ENCODE data around the gene TPRN. TPM values are rescaled to one million over a fixed set of nuclear protein-coding genes. Genes with fewer than 3 reads are reported as not detected.

TPRN gene
- total RNA-seq, 2 experiments from 2014 or later: 11.1 to 11.9 TPM

DNA sequence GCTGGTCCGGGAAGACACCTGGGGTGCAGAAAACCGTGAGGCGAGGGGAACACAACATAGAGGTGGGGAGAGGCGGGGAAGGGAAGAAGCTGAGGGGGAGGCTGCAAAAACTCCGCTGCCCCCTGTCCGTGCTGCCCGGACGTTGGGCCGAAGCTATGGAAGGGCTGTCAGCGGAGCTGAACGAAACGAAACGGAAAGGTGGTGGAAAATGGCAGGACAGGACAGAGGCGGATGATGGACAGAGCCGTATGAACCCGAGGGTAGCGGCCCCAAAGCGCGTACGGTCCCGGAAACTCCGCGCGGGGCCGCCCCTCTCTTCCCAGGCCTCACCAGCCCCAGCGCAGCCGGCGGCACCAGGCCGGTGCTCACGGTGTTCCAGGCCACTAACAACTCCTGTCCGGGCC lies 12.5 kb downstream of the TPRN start:
- ChIA-PET CTCF (interaction anchor here (1.0 to 3.2 kb wide), 12 partner anchors 8 to 154 kb away, joined by 3 to 21 read pairs (median 4); partner anchors contain the start of genes NPDC1, RNF224, SLC34A3 and TPRN), POLR2A (interaction anchor here (1.0 to 3.4 kb wide), 7 partner anchors 10 to 93 kb away, joined by 3 to 19 read pairs (median 6); partner anchors contain the start of gene TPRN)

DNA sequence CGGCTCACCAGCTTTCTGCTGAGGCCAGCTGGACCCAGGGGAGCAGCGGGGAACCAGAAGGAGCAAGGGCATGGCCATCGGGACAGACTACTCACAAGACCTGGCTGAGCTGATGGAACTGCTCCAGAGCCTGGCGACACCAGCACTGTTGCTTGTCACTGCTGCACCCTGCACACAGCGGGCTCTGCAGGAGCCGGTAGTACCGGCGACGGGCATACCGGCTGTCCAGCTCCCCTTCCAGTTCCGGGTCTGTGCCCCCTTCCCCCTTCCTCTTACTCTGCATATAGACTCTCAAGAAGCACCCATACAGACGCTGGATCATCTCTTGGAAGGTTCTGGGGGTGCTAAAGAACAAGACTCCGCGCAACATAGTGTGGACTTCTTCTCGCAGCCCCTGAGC lies 13.2 kb downstream of the TPRN start:
- CTCF ChIA-PET: interaction anchor here (1.0 to 3.2 kb wide), 9 partner anchors 9 to 158 kb away, joined by 3 to 21 read pairs (median 5); partner anchors contain the start of genes NPDC1, RNF224 and TPRN
- POLR2A ChIA-PET: interaction anchor here (1.0 to 3.4 kb wide), 4 partner anchors 13 to 92 kb away, joined by 3 to 19 read pairs (median 7); partner anchors contain the start of gene TPRN

DNA sequence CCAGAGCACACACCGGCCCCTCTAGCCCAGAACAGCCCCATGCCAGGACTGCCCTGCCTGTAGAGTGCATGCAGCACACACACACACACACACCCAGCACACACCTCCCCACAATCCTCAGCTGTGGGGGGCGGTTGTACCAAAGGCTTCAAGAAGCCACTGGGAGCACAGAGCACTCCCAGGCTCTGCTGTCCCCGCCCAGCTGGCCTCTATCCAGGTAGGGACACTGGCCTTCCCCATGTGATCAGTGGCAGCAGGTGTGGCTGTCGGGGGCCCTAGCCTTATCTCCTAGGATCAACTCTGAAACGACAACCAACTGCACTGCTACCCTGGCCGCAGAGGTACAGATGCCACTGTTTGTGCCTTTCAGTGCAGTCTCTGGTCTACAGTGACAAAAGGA lies 14.2 kb downstream of the TPRN start:
- ChIA-PET POLR2A (no interaction called here), CTCF (interaction anchor here (2.0 kb wide), 1 partner anchor 11 kb away, joined by 5 read pairs; no protein-coding TSS in a partner anchor)

DNA sequence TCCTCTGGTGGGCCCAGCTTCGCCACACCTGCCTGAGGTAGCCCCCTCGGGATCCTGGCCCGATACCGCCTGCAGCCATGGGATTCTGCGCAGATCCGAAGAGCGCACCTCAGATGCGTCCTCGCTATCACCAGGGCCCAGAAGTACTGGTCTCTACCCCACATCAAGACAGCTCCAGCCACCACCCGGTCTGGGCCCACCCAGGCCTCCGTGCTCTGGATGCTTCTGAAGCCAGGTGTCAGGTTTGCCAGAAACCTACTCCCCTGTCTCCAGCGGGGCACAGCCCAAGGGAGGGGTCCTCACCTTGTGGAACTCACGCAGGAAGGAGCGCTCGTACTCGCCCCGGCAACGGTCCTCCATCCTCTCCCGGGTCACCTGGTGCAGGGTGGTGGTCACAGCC lies 14.6 kb downstream of the TPRN start:
- ChIA-PET CTCF (interaction anchor here (2.0 kb wide), 1 partner anchor 11 kb away, joined by 5 read pairs; no protein-coding TSS in a partner anchor), POLR2A (no interaction called here)

DNA sequence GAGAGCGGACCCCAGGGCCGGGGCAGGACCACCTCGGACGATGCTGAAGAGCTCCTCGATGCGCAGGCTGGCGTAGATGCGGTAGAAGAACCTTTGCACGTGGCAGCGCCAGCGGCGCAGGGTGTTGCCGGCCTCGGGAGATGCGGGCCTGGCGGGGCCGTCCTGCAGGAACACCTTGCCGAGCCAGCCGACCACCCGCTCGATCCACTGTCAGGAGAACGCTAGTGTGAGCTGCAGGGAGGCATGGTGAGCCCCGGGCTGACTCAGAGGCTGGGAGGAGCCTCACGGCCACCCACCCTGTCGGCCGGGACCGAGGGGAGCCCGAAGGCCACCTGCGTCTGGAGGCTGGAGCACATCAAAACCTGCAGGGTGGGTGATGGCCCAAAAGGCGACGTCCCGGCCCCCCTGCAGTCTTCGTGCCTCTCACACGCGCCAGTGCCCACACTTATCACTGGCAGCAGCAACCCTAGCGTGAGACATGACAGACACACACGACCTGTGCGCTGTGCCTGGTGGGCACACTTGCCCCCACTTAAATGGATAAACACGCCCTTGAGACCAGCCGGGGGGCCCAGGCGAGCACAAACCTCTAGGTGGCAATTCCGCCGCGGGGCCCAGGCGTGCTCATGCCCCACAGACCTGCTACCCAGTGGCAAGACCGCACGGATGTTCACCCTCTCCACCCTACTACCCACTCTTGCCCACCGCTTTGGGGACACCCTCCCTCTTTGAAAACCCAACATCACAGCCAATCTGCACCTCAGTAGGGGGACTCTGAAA lies 15.5 kb downstream of the TPRN start:
- CTCF ChIA-PET: interaction anchor here (2.0 kb wide), 1 partner anchor 10 kb away, joined by 5 read pairs; no protein-coding TSS in a partner anchor

DNA sequence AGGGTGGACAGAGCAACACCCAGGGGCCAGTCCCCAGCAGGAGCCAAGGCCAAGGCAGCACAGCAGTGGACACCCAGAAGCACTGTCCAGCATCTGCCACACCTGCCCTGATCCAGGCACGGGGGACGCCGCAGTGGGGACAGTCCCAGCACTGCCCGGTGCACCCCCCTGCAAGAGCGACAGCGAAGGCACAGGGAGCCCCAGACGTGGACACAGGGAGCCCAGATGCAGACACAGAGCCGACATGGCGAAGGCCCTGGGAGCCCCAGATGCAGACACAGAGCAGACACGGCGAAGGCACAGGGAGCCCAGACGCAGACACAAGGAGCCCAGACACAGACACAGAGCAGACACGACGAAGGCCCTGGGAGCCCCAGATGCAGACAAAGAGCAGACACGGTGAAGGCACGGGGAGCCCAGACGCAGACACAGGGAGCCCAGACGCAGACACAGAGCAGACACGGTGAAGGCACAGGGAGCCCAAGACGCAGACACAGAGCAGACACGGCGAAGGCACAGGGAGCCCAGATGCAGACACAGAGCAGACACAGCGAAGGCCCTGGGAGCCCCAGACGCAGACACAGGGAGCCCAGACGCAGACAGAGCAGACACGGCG lies 16.5 kb downstream of the TPRN start:
- POLR2A ChIA-PET: no interaction called here
- CTCF ChIA-PET: no interaction called here

More for the DNA sequence above, 15.5 kb downstream of the TPRN start:
- POLR2A ChIA-PET: no interaction called here

DNA sequence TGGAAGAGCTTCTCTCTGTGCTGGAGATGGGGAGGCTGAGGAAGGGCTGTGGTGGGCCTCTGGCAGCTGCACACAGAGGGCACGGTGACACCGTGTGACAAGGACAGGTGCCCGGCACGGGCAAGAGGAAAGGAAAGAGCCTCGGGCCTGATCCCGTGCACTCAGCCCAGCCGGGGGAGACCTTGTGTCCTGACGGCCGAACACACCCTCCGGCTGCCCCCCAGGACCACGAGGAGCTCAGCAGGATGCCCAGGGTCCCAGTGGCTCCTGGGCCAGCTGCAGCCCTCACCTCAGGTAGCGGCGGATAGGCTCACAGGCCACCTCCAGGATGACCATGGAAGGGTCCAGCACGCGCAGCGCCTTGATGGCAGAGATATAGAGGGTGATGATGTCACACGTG lies 17.7 kb downstream of the TPRN start:
- CTCF ChIA-PET: interaction anchor here (1.2 kb wide), 1 partner anchor 54 kb away, joined by 3 read pairs; no protein-coding TSS in a partner anchor
- POLR2A ChIA-PET: interaction anchor here (0.5 kb wide), 1 partner anchor 71 kb away, joined by 3 read pairs; no protein-coding TSS in a partner anchor

DNA sequence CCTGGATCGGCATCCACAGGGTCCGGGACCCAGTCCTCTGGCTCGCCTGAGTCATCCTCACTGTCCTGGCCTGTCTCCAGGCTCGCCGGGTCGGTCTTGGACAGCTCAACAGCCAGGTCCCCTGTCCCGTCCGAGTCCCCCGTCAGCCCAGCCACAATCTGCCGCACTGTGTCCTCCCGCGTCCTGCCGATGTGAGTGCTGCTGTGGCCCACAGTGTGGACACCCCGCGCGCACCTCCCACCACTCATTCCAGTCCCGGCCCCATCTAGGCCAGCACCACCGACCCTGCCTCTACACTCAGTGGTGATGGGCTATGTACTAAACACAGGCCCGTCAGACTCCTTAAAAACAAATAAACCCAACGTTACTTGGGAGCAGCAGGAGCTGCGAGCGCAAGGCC lies 18.9 kb downstream of the TPRN start:
- POLR2A ChIA-PET: no interaction called here
- CTCF ChIA-PET: interaction anchor here (1.4 kb wide), 1 partner anchor 13 kb away, joined by 3 read pairs; no protein-coding TSS in a partner anchor

DNA sequence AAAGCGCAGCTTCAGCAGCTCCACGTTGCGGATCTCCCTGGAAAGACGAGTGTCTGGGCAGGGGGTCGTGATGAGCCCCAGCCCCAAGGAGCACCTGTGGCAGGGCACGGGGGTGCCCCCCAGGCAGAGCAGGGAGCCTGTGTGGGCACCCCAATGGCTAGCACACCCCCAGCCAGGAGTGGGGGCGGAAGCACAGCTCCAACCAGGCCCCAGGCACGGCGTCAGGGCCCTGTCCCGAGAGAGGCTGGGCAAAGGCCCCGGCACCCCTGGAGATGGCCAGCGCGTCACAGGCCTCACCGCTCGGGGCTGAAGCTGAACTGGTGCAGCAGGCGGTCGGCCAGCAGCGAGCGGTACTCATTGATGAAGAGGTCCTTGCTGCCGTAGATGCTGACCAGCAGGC lies 20.1 kb downstream of the TPRN start:
- ChIA-PET CTCF (interaction anchor here (1.4 kb wide), 1 partner anchor 12 kb away, joined by 3 read pairs; no protein-coding TSS in a partner anchor), POLR2A (no interaction called here)

DNA sequence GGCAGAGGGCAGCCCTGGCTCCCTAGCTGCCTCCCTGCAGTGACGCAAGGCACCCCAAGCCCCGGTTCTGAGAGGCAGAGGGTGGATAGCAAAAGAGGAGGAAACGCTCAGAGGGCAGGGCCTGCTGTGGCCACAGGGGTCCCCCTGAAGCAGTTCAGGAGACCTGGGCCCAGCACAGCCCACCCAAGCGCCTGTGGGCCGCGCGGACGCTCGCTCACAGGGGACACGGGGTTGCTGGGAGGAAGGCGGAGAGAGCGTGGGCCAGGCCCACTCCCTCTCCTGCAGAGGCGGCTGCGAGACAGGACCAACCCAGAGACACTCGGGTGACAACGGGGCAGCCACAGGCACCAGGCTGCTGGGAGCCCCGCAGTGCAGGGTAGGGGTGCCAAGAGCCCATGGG lies 20.8 kb downstream of the TPRN start:
- ChIA-PET CTCF (no interaction called here), POLR2A (no interaction called here)

DNA sequence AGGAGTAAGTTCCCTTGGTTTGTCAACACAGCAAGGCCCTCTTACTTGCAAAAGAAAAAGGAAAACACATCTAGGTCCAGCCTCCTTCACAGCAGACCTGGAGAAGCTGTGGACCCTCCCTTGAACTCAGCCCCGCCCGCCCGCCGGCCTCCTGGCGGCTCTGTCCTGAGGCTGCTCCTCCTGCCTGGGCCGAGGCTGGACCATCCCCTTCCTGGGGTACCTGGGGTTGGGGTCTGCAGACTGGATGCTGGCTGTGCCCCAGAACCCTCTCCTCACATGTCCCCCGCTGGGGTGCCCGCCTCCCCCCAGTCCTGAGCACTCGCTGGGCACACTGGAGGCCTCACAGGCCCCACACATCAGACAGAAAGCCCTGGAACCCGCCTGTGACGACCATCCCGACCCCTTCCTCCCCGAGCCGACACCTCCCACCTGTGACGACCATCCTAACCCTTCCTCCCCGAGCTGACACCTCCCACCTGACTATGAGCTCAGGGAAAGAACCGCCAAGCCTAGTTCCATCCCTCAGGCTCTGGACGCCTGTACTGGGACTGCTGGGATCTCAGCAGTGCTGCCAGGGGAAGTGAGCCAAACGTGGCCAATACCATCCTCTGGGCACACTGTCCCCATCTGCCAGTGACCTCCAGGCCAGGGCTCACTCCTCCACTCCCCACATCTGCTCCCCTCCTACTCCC lies 21.5 kb downstream of the TPRN start:
- POLR2A ChIA-PET: no interaction called here

DNA sequence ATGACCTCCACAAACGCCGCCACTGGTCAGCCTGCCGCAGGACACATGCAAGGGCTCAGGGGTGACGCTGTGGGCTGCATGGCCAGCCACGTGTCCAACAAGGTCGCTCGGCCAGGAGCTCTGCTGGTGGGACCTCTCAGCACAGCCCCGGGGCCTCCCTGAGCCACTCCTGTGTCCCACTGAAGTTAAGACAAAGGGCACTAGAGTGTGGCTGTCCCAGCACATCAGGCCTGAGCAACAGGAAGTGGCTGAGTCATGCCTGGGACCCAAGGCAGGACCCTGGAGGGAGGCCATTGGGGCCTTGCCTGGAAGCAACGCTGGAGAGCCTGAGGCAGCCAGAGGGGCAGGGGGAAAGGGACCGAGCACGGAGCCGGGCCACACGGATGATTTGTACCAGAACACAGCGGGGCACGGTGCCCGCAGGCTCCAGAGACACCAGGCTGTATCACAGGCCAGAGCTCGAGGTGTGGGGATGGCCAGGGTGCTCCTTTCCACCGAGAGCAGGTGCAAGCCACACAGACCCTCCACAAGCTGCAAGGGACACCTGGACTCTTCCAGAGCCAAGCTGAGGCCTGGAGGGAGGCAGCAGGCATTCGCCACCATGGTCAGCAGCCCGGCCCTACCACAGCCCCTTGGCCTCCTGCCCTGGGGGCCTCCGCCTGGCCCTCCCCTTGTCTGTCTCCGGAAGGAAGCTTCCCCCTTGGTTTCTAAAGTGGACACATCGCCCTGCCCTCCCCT lies 22.2 kb downstream of the TPRN start:
- CTCF ChIA-PET: interaction anchor here (0.7 kb wide), 2 partner anchors 9 to 20 kb away, joined by 3 to 4 read pairs; no protein-coding TSS in a partner anchor
- POLR2A ChIA-PET: no interaction called here

More for the DNA sequence above, 21.5 kb downstream of the TPRN start:
- CTCF ChIA-PET: interaction anchor here (0.7 kb wide), 2 partner anchors 19 to 30 kb away, joined by 3 read pairs; no protein-coding TSS in a partner anchor

DNA sequence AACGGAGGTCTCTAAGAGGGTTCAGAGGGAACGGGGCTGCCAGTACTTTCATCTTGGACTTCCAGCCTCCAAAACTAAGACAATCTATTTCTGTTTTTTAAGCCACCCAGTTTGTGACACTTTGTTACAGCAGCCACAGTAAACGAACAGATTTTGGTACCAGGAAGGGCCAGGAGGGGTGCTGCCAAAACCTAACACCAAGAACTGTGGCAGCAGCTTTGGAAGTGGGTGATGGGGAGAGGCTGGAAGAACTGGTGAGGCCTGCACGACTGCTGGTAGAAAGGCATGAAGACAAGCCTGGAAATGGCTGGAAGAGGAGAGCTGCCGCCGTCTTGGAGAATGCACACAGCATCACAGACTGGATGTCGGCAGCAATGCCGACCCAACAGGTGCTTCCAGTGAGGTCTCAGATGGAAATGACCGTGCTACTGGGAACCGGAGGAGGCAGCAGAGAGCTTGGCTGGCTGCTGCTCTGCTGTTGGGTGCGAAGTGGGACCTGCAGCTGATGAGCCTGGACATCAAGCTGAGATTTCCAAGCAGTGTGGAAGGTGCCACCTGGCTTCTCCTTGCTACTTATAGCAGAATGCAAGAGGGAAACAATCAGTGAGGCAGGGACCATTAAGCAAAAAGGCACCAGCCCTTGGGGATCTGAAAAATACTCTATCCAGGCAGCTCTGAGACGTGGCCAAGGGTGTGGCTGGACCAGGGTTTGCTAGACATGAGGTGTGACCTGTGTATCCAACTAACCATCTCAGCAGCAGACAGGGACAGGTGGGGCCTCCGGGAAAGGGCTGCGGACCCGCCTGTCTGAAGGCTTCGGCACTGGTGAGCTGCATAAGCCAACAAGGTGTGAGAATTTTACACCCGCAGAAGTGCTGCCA lies 24.0 kb downstream of the TPRN start:
- CTCF ChIA-PET: interaction anchor here (0.6 to 2.2 kb wide), 7 partner anchors 12 to 56 kb away, joined by 3 to 5 read pairs (median 4); partner anchors contain the start of genes ANAPC2, GRIN1, RNF224 and SSNA1
- POLR2A ChIA-PET: no interaction called here

DNA sequence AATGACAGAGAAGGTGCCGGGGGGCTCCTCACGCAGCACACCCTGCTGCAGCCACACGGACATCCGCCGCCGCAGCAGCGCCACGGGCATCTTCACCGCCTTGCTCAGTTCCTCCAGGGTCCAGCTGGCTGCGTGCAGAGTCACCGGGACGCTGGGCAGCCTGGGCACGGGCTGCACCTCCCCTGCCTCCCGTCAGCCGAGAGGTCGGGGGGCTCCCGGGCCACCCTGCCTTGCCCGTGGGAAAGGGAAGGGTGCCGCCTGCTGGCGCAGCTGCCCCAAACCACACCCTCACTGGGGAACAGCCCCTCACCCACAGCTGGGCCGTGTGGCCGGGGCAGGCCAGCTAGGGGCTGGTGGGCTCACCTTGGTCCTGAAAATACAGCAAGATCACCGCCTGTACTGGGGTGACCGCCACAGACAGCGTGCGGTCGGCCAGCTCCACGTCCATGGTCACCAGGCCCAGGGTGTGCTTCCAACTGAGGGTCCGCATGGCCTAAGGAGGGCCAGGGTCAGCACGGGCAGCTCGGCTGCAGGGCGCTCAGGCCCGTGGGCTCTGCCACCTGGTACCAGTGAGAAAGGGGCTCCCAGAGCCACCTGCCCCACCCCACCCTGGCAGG lies 25.1 kb downstream of the TPRN start:
- POLR2A ChIA-PET: no interaction called here
- CTCF ChIA-PET: interaction anchor here (0.8 to 2.2 kb wide), 8 partner anchors 11 to 61 kb away, joined by 3 to 5 read pairs (median 4); partner anchors contain the start of genes ANAPC2, GRIN1 and SSNA1

DNA sequence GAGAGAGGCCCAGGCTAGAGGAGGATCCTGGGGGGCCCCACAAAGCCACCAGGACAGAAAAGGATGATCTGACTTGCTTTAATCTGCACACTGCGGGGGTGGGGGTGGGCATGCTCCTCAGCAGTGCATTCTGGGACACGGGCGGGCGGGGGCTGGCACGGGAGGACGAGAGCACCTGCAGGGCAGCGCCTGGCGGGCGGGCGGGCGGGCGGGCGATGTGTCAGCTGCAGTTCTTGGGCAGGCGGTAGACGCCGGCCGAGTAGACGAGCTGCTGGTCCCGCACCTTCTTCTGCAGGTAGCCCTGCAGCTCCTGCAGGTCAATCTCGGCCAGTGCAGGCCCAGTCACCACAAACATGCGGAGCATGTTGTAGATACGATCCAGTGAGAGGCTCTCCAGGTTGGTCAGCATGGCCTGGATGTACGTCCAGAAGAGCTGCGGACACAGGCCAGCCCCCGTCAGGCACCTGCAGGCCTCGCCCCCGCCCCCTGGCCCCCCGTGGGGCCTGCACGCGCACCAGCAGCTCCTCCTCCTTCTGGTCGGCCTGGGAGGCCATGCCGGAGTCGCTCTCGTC lies 25.7 kb downstream of the TPRN start:
- CTCF ChIA-PET: interaction anchor here (1.2 to 2.2 kb wide), 4 partner anchors 12 to 62 kb away, joined by 3 to 5 read pairs (median 5); no protein-coding TSS in a partner anchor
- POLR2A ChIA-PET: interaction anchor here (0.8 kb wide), 1 partner anchor 66 kb away, joined by 3 read pairs; the partner anchor contains the start of gene TUBB4B

DNA sequence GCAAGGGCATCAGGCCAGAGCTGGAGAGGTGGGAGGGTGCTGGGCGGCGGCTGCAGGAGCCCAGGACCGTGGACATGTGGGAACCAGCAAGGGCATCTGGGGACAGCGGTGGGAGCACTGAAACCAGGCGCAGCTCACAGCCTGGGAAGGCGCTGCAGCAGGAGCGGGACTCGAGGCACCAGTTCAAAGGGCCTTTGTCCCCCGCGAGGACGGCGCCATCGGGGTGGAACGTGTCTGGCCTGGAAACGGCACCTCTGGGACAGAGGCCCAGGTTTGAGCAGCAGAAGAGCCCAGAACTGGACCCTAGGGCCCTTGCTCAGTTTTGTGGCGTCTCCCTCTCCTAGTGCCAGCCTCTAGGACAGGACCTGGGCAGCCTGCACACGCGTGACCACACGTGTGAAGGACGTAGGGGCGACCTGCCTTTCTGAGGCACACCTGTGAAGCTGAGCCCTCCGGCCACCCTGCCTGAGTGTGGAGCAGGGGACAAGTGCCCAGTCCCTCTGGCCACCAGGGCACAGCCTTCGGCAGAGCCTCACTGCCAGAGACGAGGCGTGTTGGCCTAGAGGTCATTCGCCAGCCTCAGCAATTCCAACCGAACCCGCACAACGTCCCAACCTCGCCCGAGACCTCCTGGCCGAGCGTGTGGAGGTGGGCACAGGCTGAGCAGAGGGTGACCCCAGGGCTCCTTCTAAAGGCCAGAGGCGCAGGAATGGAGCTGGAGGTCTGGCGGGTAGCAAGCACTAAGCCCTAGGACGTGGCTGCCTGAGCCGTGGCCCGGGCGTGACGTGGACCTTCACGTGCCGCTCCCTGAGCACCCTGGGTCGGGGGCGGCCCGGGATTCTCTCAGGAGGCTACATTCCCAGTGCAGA lies 26.5 kb downstream of the TPRN start:
- POLR2A ChIA-PET: interaction anchor here (0.8 kb wide), 1 partner anchor 67 kb away, joined by 3 read pairs; the partner anchor contains the start of gene TUBB4B

More for the DNA sequence above, 26.5 kb downstream of the TPRN start:
- CTCF ChIA-PET: interaction anchor here (1.5 to 2.0 kb wide), 2 partner anchors 12 to 62 kb away, joined by 5 read pairs; no protein-coding TSS in a partner anchor

Data from activated CD8-positive, alpha-beta memory T cell treated with anti-CD3 and anti-CD28 coated beads for 36 hours (primary cell).